ENCODE measurements around the gene MSH4.
"Not testable (repeated sequence)": the region's sequence is repeated elsewhere in the genome, so short reads cannot be mapped to it uniquely, and the experiment has no call there.

Gene MSH4

GRCh38 chr1:75812065-75812464, 15.4 kb downstream of the MSH4 start:
- H3K4me1 Mint-ChIP-seq, result no peaks in the 10 kb centered on the region
- CTCF ChIA-PET, result no interaction called here
- no peaks in the 10 kb centered on the region for H3K9me3 Mint-ChIP-seq
- H3K27me3 Mint-ChIP-seq, result no peaks in the 10 kb centered on the region
- no peak overlapping the region for H3K4me3 Mint-ChIP-seq
- no peak overlapping the region for H3K27ac Mint-ChIP-seq
- H3K36me3 Mint-ChIP-seq, result no peaks in the 10 kb centered on the region
- DNase-seq, result no peak

- H3K4me1 Mint-ChIP-seq, CTCF ChIA-PET, H3K27ac Mint-ChIP-seq, H3K36me3 Mint-ChIP-seq, DNase-seq, H3K27me3 Mint-ChIP-seq, H3K9me3 Mint-ChIP-seq, H3K4me3 Mint-ChIP-seq: not testable (repeated sequence)
Measured at GRCh38 chr1:75823596-75823995, 26.9 kb downstream of the MSH4 start.

DNA sequence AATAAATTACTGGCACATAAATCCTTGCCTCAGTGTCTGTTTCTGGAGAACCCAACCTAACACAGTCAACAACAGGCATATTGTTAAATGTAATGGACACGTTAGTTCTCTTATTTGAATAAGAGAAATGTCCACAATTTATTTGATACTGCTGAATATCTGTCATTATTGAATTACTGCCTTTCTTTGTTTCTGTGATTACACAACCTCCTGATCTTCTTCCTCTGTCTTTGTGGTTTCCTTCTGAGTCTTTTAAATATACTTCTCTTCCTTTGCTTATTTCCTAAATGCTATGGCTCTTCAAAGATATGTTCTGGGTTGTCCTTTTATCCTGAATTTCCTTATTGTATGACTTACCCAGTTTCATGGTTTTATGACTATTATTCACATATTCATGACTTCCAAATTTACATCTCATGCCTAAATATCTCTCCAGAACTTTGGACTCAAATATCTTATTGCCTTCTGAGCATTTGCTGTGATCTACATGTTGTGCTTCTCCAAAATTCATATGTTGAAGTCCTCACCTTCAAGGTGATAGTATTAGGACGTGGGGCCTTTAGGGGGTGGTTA, 39.9 kb downstream of the MSH4 start:
- H3K9me3 Mint-ChIP-seq, result peaks cover 2% of the 10 kb centered on the region
- no peaks in the 10 kb centered on the region for H3K4me1 Mint-ChIP-seq
- no peak overlapping the region for H3K27ac Mint-ChIP-seq
- H3K27me3 Mint-ChIP-seq, result no peaks in the 10 kb centered on the region
- no peaks in the 10 kb centered on the region for H3K36me3 Mint-ChIP-seq
- CTCF ChIA-PET, result no interaction called here
- DNase-seq, result no peak
- no peak overlapping the region for H3K4me3 Mint-ChIP-seq

- H3K36me3 Mint-ChIP-seq, result no peaks in the 10 kb centered on the region
- no peaks in the 10 kb centered on the region for H3K4me1 Mint-ChIP-seq
- H3K27me3 Mint-ChIP-seq, result no peaks in the 10 kb centered on the region
- no peak overlapping the region for H3K27ac Mint-ChIP-seq
- H3K4me3 Mint-ChIP-seq, result no peak overlapping the region
- CTCF ChIA-PET, result no interaction called here
- H3K9me3 Mint-ChIP-seq, result peaks cover 2% of the 10 kb centered on the region
- DNase-seq, result no peak
Measured at GRCh38 chr1:75838079-75838478, 41.4 kb downstream of the MSH4 start.

- DNase-seq, result no peak
- Mint-ChIP-seq H3K4me3 (no peak overlapping the region), H3K27me3 (no peaks in the 10 kb centered on the region), H3K9me3 (no peaks in the 10 kb centered on the region), H3K27ac (no peak overlapping the region), H3K36me3 (no peaks in the 10 kb centered on the region), H3K4me1 (no peaks in the 10 kb centered on the region)
- CTCF ChIA-PET, result no interaction called here
Measured at GRCh38 chr1:75841421-75841820, 44.7 kb downstream of the MSH4 start.

DNA sequence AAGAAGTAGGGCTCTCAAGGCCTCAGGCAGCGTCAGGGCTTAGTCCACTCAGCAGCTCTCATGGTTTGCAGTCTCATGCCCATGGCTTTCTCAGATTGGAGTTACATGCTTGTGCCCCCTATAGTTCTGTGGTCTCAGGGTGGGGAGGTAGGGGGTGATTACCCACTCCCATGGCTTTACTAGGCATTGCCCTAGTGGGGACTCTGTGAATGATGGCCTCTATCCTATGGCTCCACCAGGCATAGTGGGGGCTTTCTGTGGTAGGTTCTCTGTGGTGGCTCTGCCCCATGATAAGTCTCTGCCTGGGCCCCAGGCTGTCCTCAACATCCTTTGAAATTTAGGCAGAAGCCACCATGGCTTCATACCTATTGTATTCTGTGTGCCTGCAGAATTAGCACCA, 48.9 kb downstream of the MSH4 start:
- Mint-ChIP-seq H3K4me3 (no peak overlapping the region), H3K4me1 (no peaks in the 10 kb centered on the region), H3K9me3 (no peaks in the 10 kb centered on the region), H3K27ac (no peak overlapping the region), H3K27me3 (no peaks in the 10 kb centered on the region), H3K36me3 (no peaks in the 10 kb centered on the region)
- DNase-seq, result no peak
- CTCF ChIA-PET, result no interaction called here

DNA sequence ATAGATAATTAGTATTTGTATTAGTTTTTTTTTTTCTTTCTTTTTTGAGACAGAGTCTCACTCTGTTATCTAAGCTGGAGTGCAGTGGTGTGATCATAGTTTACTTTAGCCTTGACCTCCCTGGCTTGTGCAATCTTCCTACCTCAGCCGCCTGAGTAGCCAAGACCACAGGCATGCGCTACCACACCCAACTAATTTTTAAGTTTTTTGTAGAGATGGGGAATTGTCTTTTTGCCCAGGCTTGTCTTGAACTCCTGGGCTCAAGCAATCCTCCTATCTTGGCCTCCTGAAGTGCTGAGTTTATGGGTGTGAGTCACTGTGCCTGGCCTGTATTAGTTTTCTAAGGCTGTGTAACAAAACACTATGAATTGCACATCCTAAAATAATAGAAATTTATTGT, 58.3 kb downstream of the MSH4 start:
- no peak for DNase-seq
- Mint-ChIP-seq H3K4me3 (no peak overlapping the region), H3K4me1 (no peaks in the 10 kb centered on the region), H3K36me3 (no peaks in the 10 kb centered on the region), H3K9me3 (no peaks in the 10 kb centered on the region), H3K27me3 (no peaks in the 10 kb centered on the region), H3K27ac (no peak overlapping the region)
- CTCF ChIA-PET, result no interaction called here

GRCh38 chr1:75855734-75856133, 59.1 kb downstream of the MSH4 start:
- CTCF ChIA-PET, result no interaction called here
- H3K36me3 Mint-ChIP-seq, result no peaks in the 10 kb centered on the region
- no peak for DNase-seq
- H3K27ac Mint-ChIP-seq, result no peak overlapping the region
- H3K4me3 Mint-ChIP-seq, result no peak overlapping the region
- H3K27me3 Mint-ChIP-seq, result no peaks in the 10 kb centered on the region
- H3K4me1 Mint-ChIP-seq, result no peaks in the 10 kb centered on the region
- H3K9me3 Mint-ChIP-seq, result no peaks in the 10 kb centered on the region

- CTCF ChIA-PET, result no interaction called here
- Mint-ChIP-seq H3K27ac (no peak overlapping the region), H3K27me3 (no peaks in the 10 kb centered on the region)
Measured at GRCh38 chr1:75861831-75862230, 65.1 kb downstream of the MSH4 start.

GRCh38 chr1:75870951-75871350, 74.3 kb downstream of the MSH4 start:
- DNase-seq, result no peak
- Mint-ChIP-seq H3K36me3 (no peaks in the 10 kb centered on the region), H3K4me1 (no peaks in the 10 kb centered on the region), H3K27me3 (no peaks in the 10 kb centered on the region), H3K9me3 (peaks cover 2% of the 10 kb centered on the region), H3K27ac (no peak overlapping the region), H3K4me3 (no peak overlapping the region)
- CTCF ChIA-PET, result no interaction called here

More at GRCh38 chr1:75861831-75862230, 65.1 kb downstream of the MSH4 start:
- H3K9me3 Mint-ChIP-seq, result no peaks in the 10 kb centered on the region
- no peaks in the 10 kb centered on the region for H3K4me1 Mint-ChIP-seq
- DNase-seq, result no peak
- H3K36me3 Mint-ChIP-seq, result no peaks in the 10 kb centered on the region
- H3K4me3 Mint-ChIP-seq, result no peak overlapping the region

DNA sequence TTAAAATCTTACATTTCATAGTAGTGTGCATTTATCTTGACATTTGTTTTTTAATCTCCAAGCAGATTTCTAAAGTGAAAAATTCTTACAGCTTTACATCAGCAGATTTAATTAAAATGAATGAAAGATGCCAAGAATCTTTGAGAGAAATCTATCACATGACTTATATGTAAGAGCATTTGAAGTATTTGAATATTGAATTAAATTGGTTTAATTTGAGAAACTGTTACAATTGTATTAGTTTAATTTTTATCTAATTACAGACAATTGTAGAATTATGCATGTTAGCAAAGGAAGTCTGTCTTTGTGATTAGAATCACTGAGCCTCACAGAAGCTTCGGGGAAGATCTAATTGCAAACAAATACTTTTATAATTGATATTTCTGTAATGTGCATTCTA, 83.3 kb downstream of the MSH4 start:
- H3K9me3 Mint-ChIP-seq, result no peaks in the 10 kb centered on the region
- DNase-seq, result no peak
- H3K27ac Mint-ChIP-seq, result no peak overlapping the region
- no peaks in the 10 kb centered on the region for H3K36me3 Mint-ChIP-seq
- H3K4me1 Mint-ChIP-seq, result no peaks in the 10 kb centered on the region
- no peak overlapping the region for H3K4me3 Mint-ChIP-seq
- no peaks in the 10 kb centered on the region for H3K27me3 Mint-ChIP-seq
- CTCF ChIA-PET, result no interaction called here

DNA sequence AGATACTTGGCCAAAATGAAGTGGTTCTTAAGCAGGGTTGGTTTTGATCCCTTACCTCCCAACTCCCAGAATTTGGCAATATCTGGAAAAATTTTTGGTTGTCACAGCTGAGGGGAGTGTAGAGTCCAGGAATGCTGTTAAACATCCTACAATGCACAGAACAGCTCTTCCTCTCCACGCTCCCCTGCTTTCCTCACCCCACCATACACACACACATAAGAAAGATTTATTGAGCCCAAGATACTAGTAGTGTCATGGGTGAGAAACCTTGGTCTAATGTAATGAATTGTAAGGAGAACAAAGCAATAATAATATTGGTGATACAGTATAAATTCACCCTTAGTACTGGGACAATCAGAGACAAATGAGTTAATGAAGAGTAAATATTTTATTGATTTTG, 87.8 kb downstream of the MSH4 start:
- Mint-ChIP-seq H3K27me3 (no peaks in the 10 kb centered on the region), H3K9me3 (no peaks in the 10 kb centered on the region), H3K4me1 (no peaks in the 10 kb centered on the region), H3K27ac (no peak overlapping the region), H3K4me3 (no peak overlapping the region), H3K36me3 (no peaks in the 10 kb centered on the region)
- CTCF ChIA-PET, result no interaction called here
- no peak for DNase-seq

DNA sequence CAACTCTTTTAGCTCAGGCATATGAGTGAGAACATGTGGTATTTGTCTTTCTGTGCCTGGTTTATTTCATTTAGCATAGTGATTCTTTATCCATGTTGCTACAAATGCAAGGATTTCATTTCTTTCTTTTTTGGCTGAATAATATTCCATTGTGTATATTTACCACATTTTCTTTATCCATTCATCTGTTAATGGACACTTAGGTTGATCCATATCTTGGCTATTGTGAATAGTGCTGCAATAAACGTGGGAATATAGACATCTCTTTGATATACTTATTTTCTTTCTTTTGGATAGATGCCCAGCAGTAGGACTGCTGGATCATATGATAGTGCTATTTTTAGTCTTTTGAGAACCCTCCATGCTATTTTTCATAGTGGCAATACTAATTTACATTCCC, 104.7 kb downstream of the MSH4 start:
- no peak overlapping the region for H3K4me3 Mint-ChIP-seq
- no peaks in the 10 kb centered on the region for H3K4me1 Mint-ChIP-seq
- no peaks in the 10 kb centered on the region for H3K36me3 Mint-ChIP-seq
- no peaks in the 10 kb centered on the region for H3K9me3 Mint-ChIP-seq
- H3K27ac Mint-ChIP-seq, result no peak overlapping the region
- DNase-seq, result no peak
- CTCF ChIA-PET, result no interaction called here
- H3K27me3 Mint-ChIP-seq, result peaks cover 4% of the 10 kb centered on the region

DNA sequence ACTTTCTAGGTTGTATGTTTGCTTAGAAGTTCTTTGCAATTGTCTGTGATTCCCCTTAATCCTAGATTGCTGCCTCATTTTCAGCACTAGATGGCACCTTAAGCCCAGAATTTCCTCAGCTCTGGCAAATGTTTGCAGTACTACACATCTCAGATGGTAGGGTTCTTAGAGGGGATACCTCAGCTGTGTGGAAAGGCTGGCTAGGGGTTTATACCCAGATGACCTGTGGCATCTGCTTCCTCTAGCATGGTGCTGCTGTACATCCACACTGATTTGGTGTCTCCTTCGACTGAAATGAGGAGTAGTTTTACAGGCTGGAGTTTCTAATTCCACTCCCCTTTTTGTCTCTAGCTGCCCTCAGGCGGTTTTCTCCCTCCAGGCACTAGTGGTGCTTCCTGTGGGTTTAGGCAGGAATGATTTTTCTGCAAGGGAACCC, 112.1 kb downstream of the MSH4 start:
- peaks cover 6% of the 10 kb centered on the region for H3K9me3 Mint-ChIP-seq
- H3K27me3 Mint-ChIP-seq, result peaks cover 4% of the 10 kb centered on the region
- CTCF ChIA-PET, result no interaction called here
- no peak overlapping the region for H3K27ac Mint-ChIP-seq
- DNase-seq, result no peak
- H3K4me3 Mint-ChIP-seq, result no peak overlapping the region
- H3K36me3 Mint-ChIP-seq, result no peaks in the 10 kb centered on the region
- no peaks in the 10 kb centered on the region for H3K4me1 Mint-ChIP-seq

GRCh38 chr1:75916834-75917233, 120.2 kb downstream of the MSH4 start:
- no peaks in the 10 kb centered on the region for H3K9me3 Mint-ChIP-seq
- no peak overlapping the region for H3K27ac Mint-ChIP-seq
- DNase-seq, result no peak
- CTCF ChIA-PET, result no interaction called here
- no peaks in the 10 kb centered on the region for H3K4me1 Mint-ChIP-seq
- no peaks in the 10 kb centered on the region for H3K27me3 Mint-ChIP-seq
- H3K4me3 Mint-ChIP-seq, result no peak overlapping the region
- no peaks in the 10 kb centered on the region for H3K36me3 Mint-ChIP-seq

GRCh38 chr1:75922698-75923097, 126.0 kb downstream of the MSH4 start:
- Mint-ChIP-seq H3K27ac (no peak overlapping the region), H3K4me3 (no peak overlapping the region), H3K4me1 (no peaks in the 10 kb centered on the region), H3K9me3 (no peaks in the 10 kb centered on the region), H3K27me3 (no peaks in the 10 kb centered on the region), H3K36me3 (no peaks in the 10 kb centered on the region)
- DNase-seq, result no peak
- CTCF ChIA-PET, result no interaction called here

Measured in activated naive CD4-positive, alpha-beta T cell treated with anti-CD3 and anti-CD28 coated beads, Interleukin-2, amount 10 ng/mL, durations not matched to agents 7 days and 5 days (primary cell).